ES-I3 (cell line): ENCODE measurements around the gene ASH1L.
"Not testable (repeated sequence)": the region's sequence is repeated elsewhere in the genome, so short reads cannot be mapped to it uniquely, and the experiment has no call there.

Experiments
- H3K36me3 ChIP-seq: 2 replicates; pipeline ENCODE4 v1.6.1; 2013; ENCODE audit warnings: mild to moderate bottlenecking, low read length, control low read depth, moderate library complexity; ENCODE audit not compliant: insufficient read depth
- H3K4me1 ChIP-seq: 2 replicates; pipeline ENCODE4 v1.6.1; 2013; ENCODE audit warnings: mild to moderate bottlenecking, control low read depth, low read length; ENCODE audit not compliant: insufficient read depth
- H3K9ac ChIP-seq: 2 replicates; pipeline ENCODE4 v1.6.1; 2013; ENCODE audit warnings: low read depth, mild to moderate bottlenecking, low read length, moderate library complexity
- H3K9me3 ChIP-seq: 2 replicates; pipeline ENCODE4 v1.6.1; 2013; ENCODE audit warnings: mild to moderate bottlenecking, low read length, moderate library complexity; ENCODE audit not compliant: control insufficient read depth, insufficient read depth

ASH1L gene

DNA sequence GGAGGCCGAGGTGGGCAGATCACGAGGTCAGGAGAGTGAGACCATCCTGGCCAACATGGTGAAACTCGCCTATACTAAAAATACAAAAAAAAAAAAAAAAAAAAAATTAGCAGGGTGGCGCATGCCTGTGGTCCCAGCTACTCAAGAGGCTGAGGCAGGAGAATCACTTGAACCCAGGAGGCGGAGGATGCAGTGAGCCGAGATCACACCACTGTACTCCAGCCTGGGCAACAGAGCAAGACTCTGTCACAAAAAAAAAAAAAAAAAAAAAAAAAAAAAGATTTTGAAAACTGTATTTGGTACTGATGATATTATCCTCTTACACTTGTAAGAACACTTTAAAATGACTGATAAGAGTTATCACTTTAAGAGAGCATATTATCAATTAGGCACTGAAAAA is 74.2 kb downstream of the ASH1L start:
- H3K9me3 ChIP-seq, H3K9ac ChIP-seq, H3K4me1 ChIP-seq: not testable (repeated sequence)

DNA sequence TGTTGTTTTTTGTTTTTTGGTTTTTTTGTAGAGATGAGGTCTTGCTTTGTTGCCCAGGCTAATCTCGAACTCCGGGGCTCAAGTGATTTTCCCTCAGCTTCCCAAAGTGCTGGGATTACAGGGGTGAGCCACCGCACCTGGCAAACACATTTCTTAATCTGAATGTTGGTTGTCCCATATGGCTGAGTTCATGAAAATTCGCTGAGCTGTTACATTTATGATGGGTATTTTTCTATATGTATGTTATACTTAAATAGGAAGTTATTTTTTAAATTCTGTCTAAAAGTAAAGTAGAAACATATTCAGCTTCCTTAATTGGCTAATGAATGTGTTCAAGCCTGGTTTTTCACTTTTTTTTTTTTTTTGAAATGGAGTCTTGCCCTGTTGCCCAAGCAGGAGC is 75.1 kb downstream of the ASH1L start:
- Histone ChIP-seq H3K9me3 (no peaks in the 10 kb centered on the region), H3K36me3 (no peaks in the 10 kb centered on the region), H3K9ac (no peak overlapping the region), H3K4me1 (no peaks in the 10 kb centered on the region)

More for the DNA sequence above, 74.2 kb downstream of the ASH1L start:
- not testable (repeated sequence) for H3K36me3 ChIP-seq

DNA sequence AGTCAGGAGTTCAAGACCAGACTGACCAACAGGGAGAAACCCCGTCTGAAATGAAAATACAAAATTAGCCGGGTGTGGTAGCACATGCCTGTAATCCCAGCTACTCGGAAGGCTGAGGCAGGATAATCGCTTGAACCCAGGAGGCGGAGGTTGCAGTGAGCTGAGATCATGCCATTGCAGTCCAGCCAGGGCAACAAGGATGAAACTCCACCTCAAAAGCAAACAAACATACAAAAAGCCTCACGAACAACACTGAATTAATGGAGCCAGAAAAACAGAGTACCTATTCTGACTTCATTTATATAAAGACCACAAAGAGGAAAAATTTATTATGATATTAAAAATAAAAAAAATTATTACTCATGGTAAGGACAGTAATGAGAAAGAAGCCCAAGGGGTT is 75.7 kb downstream of the ASH1L start:
- H3K4me1 ChIP-seq, H3K9ac ChIP-seq, H3K36me3 ChIP-seq, H3K9me3 ChIP-seq: not testable (repeated sequence)

DNA sequence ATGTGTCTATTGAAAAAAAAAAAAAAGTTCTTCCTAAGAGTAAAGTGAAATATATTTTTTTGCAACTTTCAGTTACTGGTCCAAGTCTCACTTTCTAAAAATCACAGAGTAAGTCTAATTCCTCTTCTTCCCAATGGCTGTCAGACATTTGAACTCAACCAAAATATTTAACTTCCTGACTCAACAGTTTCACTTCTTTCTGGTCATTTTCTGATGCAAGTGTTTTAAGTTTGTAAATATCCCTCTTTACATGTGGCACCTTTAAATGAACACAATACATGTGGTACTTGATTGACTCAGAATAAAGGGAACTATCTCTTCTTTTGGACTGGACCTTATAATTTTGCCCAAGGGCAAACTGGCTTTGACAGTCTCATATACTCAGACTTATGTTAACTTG is 76.7 kb downstream of the ASH1L start:
- peaks cover 9% of the 10 kb centered on the region for H3K36me3 ChIP-seq
- no peaks in the 10 kb centered on the region for H3K9me3 ChIP-seq
- no peaks in the 10 kb centered on the region for H3K4me1 ChIP-seq
- no peak overlapping the region for H3K9ac ChIP-seq

DNA sequence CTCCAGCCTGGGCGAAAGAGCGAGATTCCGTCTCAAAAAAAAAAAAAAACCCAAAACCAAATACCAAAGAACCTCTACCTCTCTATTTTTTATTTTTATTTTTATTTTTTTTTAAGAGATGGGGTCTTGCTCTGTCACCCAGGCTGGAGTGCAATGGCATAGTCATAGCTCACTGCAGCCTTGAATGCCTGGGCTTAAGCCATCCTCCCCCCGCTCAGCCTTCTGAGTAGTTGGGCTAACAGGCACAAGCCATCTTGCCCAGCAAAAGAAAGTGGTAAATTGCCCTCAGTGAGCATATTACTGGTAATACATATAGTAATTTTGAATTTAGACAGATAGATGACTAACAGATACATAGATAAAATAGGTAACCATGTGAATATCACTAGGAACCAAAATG is 77.4 kb downstream of the ASH1L start:
- Histone ChIP-seq H3K4me1 (no peaks in the 10 kb centered on the region), H3K9ac (no peak overlapping the region), H3K9me3 (no peaks in the 10 kb centered on the region), H3K36me3 (peaks cover 9% of the 10 kb centered on the region)

DNA sequence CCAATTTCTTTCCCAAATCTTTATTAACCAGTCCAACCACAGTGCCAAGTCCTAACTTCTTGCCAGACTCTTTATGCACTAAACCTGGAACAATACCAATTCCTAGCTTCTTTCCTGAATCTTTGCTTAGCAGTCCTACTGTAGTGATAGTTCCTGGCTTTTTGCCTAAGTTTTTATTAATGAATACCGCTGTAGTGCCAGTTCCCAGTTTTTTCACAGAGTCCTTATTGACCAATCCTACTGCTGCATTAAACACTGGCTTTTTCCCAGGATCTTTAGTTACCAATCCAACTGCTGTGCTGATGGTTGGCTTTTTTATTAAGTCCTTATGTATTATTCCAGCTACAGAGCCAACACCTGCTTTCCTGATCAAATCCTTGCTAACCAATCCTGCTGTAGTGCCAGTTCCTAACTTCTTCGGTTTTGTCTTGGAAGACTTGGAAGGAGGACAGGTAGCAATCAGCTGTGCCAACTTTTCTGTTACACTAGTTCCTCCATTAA is 80.8 kb downstream of the ASH1L start:
- no peaks in the 10 kb centered on the region for H3K4me1 ChIP-seq
- H3K36me3 ChIP-seq, result peaks cover 9% of the 10 kb centered on the region
- H3K9ac ChIP-seq, result no peak overlapping the region
- H3K9me3 ChIP-seq, result no peaks in the 10 kb centered on the region

DNA sequence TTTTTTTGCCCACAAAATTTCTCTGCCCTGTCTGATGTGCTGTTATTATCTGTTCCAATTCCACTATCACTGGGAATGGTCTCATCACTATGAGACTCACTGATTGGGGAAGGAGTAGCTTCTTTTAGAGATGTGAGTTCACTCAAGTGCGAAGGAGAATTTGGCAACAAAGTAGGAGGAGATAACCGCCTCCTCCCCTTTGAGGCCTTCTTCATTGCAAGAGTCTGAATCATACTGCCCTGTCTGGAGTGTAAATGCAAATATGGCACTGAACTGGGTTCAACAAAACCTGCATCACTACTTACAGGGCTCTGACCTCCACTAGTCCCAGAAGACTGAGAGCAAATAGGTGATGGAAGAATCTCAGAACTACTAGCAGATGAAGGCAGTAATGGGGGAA is 83.4 kb downstream of the ASH1L start:
- H3K9me3 ChIP-seq, result peaks cover under 1% of the 10 kb centered on the region; the same call in 1 of the 2 replicates
- no peak overlapping the region for H3K9ac ChIP-seq
- peaks cover 9% of the 10 kb centered on the region for H3K36me3 ChIP-seq
- H3K4me1 ChIP-seq, result no peaks in the 10 kb centered on the region

DNA sequence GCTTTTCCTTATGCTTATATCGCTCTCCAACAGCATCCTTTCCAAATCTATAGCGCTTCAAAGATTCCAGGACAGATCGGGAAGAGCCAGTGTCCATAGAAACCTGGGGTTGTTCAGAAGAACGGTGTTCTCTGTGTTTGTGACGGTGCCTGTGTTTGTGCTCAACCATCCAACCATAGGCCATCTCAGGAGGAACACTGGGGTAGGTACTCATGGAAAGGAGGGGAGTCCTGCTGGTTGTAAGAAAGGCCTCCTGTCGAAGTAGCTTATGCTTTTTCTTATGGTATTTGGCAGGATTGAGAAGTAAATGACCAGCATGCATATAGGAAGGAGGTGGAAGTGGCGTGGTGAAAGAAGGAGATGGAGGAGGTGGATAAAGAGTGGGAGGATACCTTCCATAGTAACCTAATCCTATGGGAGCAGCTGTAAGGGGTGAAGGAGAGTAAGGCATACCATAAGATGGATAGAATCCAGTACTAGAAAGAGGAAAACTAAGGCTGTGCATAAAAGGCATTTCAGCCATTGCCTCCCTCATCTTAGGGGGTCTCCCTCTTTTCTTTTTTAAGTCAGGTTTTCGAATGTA is 84.2 kb downstream of the ASH1L start:
- no peak overlapping the region for H3K9ac ChIP-seq
- H3K4me1 ChIP-seq, result no peaks in the 10 kb centered on the region
- H3K36me3 ChIP-seq, result peaks cover 9% of the 10 kb centered on the region
- H3K9me3 ChIP-seq, result peaks cover 4% of the 10 kb centered on the region; the same call in 1 of the 2 replicates

DNA sequence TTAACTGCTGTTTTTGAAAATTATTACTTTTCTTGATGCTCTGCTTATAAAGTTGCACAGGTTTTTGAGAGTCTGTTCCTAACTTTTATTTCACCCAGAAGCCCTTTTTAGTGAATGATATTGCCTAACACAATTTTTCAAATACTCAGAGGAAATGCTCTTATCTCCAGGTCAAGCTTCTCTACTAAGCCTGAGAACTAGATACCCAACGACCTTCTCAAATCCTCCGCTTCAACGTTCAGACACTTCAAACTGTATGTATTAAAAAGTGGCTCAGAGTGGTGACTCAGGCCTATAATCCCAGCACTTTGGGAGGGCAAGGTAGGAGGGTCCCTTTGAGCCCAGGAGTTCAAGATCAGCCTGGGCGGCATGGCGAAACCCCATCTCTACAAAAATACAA is 88.5 kb downstream of the ASH1L start:
- Histone ChIP-seq H3K9ac (no peak overlapping the region), H3K4me1 (no peaks in the 10 kb centered on the region), H3K9me3 (peaks cover 9% of the 10 kb centered on the region), H3K36me3 (peaks cover 4% of the 10 kb centered on the region; the same call in 1 of the 2 replicates)

DNA sequence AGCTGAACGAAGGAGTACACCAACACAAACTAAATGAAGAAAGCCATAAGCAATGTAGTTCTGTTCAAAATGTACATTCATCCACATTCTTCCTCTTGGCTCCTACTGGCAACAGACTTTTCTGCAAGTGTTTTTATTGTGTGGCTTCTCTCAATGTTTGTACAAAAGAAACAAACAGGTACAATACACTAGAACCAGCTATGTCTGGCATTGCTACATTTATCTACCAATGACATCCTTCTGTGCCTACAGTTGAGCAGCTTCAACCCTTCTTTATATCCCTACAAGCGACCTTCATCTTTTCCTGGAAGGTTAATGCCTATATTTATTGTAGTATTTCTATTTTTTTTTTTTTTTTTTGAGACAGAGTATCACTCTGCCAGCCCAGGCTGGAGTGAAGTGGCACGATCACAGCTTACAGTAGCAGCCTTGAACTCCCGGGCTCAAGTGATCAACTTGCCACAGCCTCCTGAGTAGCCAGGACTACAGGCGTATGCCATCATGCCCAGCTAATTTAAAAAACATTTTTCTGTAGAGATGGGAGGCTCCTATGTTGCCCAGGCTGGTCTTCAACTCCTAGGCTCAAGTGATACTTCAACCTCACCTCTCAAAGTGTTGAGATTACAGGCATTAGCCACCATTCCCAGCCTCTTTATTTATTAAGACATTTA is 89.3 kb downstream of the ASH1L start:
- Histone ChIP-seq H3K4me1 (no peaks in the 10 kb centered on the region), H3K9me3 (peaks cover 9% of the 10 kb centered on the region), H3K36me3 (peaks cover 4% of the 10 kb centered on the region; the same call in 1 of the 2 replicates), H3K9ac (no peak overlapping the region)

DNA sequence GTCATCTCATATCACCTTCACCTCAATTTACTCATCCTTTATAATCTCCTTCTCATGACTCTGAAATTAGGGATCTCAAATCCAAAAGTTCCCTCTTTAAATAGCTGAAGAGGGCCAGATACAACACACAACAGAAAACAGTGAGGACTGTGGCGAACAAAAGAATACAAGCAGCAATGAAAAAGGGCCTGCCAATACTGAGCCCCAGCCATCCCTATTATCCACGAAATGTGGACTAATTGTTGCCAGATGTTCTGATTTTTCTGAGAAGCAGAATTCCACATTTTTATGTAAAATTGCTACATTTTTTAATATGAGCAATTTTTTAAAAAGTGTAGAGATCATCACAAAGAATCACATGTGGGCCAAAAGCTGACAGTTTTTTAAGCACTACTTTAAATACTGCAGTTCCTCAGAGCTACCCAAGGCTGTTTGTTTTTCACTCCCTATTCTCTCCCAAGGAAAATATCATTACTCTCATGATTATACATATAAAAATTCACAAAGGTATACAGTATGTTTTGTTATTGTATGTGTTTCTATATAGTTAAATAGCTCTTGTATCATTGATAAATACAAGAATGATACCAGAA is 90.0 kb downstream of the ASH1L start:
- H3K9ac ChIP-seq, result no peak overlapping the region
- H3K9me3 ChIP-seq, result peaks cover 9% of the 10 kb centered on the region
- 0 out of 2 replicates have a peak, but pooled peaks cover 4% of the 10 kb centered on the region for H3K36me3 ChIP-seq
- H3K4me1 ChIP-seq, result no peaks in the 10 kb centered on the region

DNA sequence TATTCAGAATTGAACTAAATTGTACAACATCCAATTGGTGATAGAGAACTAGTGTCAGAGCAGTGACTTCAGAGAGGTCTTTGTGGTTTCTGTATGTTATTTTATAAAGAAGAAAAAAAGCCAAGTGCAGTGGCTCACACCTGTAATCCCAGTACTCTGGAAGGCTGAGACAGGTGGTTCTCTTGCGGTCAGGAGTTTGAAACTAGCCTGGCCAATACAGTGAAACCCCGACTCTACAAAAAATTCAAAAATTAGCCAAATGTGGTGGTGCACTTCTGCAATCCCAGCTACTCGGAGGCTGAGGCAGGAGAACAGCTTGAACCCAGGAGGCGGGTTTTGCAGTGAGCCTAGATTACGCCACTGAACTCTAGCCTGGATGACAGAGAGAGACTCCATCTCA is 90.7 kb downstream of the ASH1L start:
- Histone ChIP-seq H3K4me1 (no peaks in the 10 kb centered on the region), H3K9ac (no peak overlapping the region), H3K9me3 (peaks cover 9% of the 10 kb centered on the region), H3K36me3 (0 out of 2 replicates have a peak, but pooled peaks cover 4% of the 10 kb centered on the region)

DNA sequence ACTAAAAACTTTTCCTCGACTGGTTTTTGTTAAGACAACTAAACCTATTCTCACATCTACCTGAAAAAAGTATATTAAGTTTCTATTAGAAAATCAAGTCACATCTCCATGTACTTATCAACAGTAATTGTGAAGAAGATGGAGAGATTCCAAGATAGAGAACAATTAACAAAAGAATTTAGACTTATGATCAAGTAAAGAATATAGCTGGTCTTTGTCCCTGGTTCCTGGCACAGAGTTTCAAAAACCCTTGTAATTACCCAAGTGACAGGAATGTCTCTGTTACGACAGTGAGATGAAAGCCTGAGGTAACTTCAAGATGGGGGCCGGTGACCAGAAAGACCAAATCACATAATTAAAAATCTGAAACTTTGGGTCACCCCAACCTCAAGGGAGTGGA is 91.6 kb downstream of the ASH1L start:
- Histone ChIP-seq H3K9ac (no peak overlapping the region), H3K4me1 (no peaks in the 10 kb centered on the region), H3K9me3 (peaks cover 9% of the 10 kb centered on the region), H3K36me3 (0 out of 2 replicates have a peak, but pooled peaks cover 4% of the 10 kb centered on the region)

DNA sequence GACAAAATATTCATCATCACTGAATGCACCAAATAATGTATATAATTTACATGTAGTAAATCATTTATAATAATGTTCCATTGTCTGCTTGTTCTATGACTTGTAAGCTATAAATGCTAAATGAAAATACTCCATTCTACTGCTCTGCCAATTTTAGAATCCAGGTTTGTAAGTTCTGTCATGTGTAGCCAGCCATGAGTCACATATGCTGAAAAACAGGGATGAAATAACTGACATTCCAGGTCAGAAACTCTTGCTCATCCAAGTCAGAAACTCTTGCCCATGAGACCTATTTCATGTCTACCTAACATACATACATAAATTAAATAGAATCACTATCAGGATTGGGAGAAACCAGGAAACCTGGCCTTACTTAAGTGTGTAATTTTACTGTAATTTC is 95.6 kb downstream of the ASH1L start:
- Histone ChIP-seq H3K9me3 (peaks cover 5% of the 10 kb centered on the region; the same call in 1 of the 2 replicates), H3K4me1 (no peaks in the 10 kb centered on the region), H3K9ac (no peak overlapping the region), H3K36me3 (0 out of 2 replicates have a peak, but pooled peaks cover 4% of the 10 kb centered on the region)

DNA sequence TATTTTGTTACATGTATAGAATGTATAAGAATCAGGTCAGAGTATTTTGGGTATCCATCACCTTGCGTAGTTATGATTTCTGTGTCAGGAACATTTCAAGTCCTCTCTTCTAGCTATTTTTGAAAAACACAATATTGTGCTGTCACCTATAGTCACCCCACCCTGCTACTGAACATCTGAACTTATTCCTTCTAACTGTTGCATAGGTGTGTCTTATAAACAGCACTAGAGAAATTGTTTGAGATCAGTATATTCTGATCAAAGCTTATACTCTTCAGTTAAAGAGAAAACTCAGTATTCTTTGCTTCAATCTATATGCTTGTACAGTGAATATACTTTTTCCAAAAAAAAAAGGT is 96.0 kb downstream of the ASH1L start:
- Histone ChIP-seq H3K36me3 (0 out of 2 replicates have a peak, but pooled peaks cover 3% of the 10 kb centered on the region), H3K9me3 (peaks cover 5% of the 10 kb centered on the region; the same call in 1 of the 2 replicates), H3K9ac (no peak overlapping the region), H3K4me1 (no peaks in the 10 kb centered on the region)
